NCI-H1436 treated with DMSO at 0.1 percent for 48 hours (cell line): ENCODE data around the gene SHQ1.
A peak's percentile ranks its signal among the peaks of the same experiment; 100 is the strongest.
"Not testable (repeated sequence)": the region's sequence is repeated elsewhere in the genome, so short reads cannot be mapped to it uniquely, and the experiment has no call there.

Experiments
- DNase-seq: peaks from one replicate; lab custom pipeline; 2025; lab: John Stamatoyannopoulos, UW

The SHQ1 gene

GRCh38 chr3:72800869-72801268 lies 47.4 kb downstream of the SHQ1 start:
- no peak for DNase-seq

GRCh38 chr3:72798552-72799195 lies 49.6 kb downstream of the SHQ1 start:
- no peak for DNase-seq

- peak; percentile 14 for DNase-seq
These were observed 50.3 kb downstream of the SHQ1 start for GRCh38 chr3:72797773-72798543.

- DNase-seq = no peak
These were observed 54.2 kb downstream of the SHQ1 start for GRCh38 chr3:72794079-72794478.

- no peak for DNase-seq
These were observed 57.1 kb downstream of the SHQ1 start for GRCh38 chr3:72791161-72791560.

GRCh38 chr3:72789786-72790185 lies 58.5 kb downstream of the SHQ1 start:
- DNase-seq = no peak

- not testable (repeated sequence) for DNase-seq
These were observed 60.0 kb downstream of the SHQ1 start for GRCh38 chr3:72788232-72788631.

GRCh38 chr3:72786668-72787067 lies 61.6 kb downstream of the SHQ1 start:
- DNase-seq = no peak

GRCh38 chr3:72784226-72784625 lies 64.0 kb downstream of the SHQ1 start:
- DNase-seq = no peak

GRCh38 chr3:72782521-72782920 lies 65.7 kb downstream of the SHQ1 start:
- peak; percentile 59 for DNase-seq

GRCh38 chr3:72769758-72770540 lies 78.3 kb downstream of the SHQ1 start:
- no peak for DNase-seq

GRCh38 chr3:72768936-72769335 lies 79.3 kb downstream of the SHQ1 start:
- DNase-seq = no peak

- no peak for DNase-seq
These were observed 79.8 kb downstream of the SHQ1 start for GRCh38 chr3:72768481-72768880.

GRCh38 chr3:72768006-72768441 lies 80.2 kb downstream of the SHQ1 start:
- DNase-seq = no peak

GRCh38 chr3:72766866-72767265 lies 81.4 kb downstream of the SHQ1 start:
- DNase-seq = no peak

GRCh38 chr3:72763751-72764440 lies 84.3 kb downstream of the SHQ1 start:
- no peak for DNase-seq

GRCh38 chr3:72761410-72761809 lies 86.8 kb downstream of the SHQ1 start:
- DNase-seq = no peak

- no peak for DNase-seq
These were observed 88.0 kb downstream of the SHQ1 start for GRCh38 chr3:72760225-72760624.

GRCh38 chr3:72756900-72757299 lies 91.3 kb downstream of the SHQ1 start:
- no peak for DNase-seq

- no peak for DNase-seq
These were observed 93.7 kb downstream of the SHQ1 start for GRCh38 chr3:72754582-72754981.

GRCh38 chr3:72753495-72753894 lies 94.8 kb downstream of the SHQ1 start:
- no peak for DNase-seq

- DNase-seq = no peak
These were observed 97.8 kb downstream of the SHQ1 start for GRCh38 chr3:72750405-72750965.
